ENCODE measurements around the gene BAZ1B.
"Not testable (repeated sequence)": the region's sequence is repeated elsewhere in the genome, so short reads cannot be mapped to it uniquely, and the experiment has no call there.

BAZ1B gene, protein sequence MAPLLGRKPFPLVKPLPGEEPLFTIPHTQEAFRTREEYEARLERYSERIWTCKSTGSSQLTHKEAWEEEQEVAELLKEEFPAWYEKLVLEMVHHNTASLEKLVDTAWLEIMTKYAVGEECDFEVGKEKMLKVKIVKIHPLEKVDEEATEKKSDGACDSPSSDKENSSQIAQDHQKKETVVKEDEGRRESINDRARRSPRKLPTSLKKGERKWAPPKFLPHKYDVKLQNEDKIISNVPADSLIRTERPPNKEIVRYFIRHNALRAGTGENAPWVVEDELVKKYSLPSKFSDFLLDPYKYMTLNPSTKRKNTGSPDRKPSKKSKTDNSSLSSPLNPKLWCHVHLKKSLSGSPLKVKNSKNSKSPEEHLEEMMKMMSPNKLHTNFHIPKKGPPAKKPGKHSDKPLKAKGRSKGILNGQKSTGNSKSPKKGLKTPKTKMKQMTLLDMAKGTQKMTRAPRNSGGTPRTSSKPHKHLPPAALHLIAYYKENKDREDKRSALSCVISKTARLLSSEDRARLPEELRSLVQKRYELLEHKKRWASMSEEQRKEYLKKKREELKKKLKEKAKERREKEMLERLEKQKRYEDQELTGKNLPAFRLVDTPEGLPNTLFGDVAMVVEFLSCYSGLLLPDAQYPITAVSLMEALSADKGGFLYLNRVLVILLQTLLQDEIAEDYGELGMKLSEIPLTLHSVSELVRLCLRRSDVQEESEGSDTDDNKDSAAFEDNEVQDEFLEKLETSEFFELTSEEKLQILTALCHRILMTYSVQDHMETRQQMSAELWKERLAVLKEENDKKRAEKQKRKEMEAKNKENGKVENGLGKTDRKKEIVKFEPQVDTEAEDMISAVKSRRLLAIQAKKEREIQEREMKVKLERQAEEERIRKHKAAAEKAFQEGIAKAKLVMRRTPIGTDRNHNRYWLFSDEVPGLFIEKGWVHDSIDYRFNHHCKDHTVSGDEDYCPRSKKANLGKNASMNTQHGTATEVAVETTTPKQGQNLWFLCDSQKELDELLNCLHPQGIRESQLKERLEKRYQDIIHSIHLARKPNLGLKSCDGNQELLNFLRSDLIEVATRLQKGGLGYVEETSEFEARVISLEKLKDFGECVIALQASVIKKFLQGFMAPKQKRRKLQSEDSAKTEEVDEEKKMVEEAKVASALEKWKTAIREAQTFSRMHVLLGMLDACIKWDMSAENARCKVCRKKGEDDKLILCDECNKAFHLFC (N-terminal part only)
- 263 to 326 (median 310) reads per million in 4 experiments for total RNA-seq

DNA sequence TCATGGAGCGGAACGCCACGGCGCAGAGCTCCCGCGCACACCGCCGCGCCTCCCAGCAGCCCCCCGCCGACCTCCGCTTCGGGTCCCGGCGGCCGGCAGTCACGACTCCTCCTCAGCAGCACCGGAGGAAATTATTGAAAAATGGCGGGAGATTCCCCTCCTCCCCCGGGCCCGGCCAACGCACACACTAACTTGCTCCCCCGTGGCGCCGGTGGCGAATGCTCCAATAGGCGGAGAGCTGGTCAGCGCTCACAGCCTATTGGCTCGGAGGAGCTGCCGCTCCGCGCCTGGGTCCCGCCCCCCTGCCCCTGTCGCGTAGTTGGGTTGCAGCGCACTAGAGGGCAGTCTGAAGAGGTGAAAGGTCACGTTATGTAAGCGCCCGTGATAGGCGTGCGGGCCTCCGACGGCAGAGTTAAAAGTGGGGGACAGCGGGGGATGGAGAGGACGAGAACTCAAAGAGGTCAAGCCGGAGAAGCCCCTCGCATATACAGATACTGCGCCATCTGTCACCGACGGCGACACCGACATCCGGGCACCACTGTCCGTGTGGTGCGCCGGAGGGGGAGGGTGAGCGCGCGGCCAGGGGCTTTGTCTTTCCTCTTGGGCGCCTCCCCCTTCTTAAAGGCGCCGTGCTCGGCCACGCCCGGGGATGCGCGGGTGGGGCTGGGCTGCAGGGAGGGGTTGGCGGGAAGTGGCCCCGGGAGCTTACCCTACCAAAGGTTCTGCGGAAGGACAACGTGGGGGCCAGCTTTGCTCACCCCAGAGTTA lies at the start of gene BAZ1B:
Gene BAZ1B, minus strand, starts transcription at position 189 of the 768 bp plus-strand sequence. CDS start 360 bp downstream, outside the sequence.
- peak; percentile 93 for DNase-seq

DNA sequence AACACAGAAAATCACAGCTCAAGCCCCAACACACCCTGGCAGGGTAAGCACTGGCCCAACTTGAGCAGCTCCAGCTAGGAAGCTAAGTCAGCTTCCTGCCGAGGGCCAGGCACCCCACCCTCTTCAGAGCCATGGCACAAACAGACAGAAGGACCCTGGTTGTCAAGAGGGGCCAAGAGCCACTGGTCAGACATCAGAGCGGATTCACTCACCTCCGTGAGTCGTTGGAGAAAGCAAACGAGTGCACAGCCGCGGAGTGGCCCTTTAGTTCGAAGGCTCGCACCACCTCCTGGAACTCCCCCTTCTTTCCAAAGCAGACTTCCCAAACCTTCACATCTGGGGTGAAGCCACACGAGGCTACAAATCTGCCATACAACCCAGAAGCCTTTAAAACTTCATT lies 48.9 kb upstream of the BAZ1B start:
- DNase-seq = no peak

DNA sequence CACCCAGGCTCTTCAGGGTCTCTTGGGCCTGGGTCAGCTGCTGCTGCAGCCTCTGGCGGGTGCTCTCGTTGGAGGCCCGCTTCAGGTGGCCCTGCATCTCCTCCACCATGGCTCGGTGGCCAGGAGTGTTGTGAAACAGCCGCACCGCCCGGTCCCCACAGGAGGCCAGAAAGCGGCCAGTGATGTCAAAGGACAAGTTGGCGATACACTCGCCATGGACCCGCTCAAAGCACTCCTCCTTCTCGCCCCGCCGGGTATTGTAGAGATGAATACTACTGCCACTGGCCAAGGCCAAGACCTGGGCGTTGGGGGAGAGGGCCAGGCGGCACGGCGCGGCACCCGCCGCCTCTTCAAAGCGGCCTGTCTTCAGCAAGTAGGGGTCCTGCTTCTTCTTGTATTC lies 48.4 kb upstream of the BAZ1B start:
- no peak for DNase-seq

DNA sequence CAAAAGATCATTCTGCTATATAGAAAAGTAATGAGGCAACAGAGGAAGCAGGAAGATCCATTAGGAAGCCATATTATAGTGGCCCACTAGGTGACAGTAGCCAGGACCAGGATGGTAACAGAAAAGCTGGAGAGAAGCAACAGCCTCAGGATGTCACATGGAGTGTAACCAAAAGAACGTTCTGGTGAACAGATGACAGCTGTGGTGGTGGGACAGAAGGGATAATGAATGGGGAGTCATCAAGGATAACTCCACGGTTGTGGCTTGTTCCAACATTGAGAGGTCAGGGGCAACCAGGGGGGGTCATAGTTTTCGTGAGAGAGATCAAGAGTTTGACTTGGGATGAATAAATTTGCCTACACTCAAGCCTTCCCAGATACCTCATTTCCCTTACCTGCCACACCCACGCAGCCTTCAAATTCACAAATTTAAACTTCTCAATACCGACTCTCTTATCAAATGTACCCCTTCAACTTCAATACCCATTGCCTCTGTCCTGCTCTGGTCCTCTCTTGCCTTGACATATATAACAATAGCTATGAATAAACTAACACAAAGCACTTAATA lies 47.0 kb upstream of the BAZ1B start:
- DNase-seq = no peak

DNA sequence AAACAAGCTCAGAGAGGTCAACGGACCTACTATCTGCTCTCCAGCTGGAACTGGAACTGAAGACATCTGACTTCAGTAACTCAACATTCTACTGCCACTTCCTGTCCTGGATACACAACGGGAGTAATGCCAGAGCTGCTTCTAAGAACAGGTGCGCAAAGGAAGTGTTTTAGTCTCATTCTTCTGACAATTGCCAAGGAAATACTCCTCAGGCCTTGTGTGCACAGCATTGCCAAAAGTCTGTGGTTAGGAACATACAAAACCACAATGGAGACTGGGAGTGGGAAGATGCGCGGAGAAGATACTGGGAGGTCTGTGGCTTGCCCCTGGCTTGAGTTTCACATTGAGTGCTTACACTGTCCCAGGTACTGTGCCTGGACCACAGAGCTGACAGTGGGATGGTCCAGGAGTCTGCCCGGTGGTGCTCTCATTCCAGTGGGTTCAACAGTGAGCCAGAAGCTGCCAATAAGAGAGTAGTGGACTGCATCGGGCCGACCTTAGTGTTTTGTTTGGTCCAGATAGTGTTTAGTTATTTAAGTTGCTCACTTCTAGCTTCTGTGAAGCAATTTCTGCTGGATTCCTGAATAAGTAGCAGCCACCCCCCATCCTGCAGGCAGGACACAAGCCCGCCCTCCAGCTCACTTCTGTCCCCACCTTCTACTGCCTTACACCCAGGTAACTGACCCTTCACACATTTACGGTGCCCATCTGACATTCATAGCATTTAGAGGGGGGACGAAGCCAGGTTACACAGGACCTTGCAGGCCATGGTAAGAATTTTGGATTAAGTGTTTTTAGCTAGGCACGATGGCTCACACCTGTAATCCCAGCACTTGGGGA lies 46.0 kb upstream of the BAZ1B start:
- DNase-seq = no peak

DNA sequence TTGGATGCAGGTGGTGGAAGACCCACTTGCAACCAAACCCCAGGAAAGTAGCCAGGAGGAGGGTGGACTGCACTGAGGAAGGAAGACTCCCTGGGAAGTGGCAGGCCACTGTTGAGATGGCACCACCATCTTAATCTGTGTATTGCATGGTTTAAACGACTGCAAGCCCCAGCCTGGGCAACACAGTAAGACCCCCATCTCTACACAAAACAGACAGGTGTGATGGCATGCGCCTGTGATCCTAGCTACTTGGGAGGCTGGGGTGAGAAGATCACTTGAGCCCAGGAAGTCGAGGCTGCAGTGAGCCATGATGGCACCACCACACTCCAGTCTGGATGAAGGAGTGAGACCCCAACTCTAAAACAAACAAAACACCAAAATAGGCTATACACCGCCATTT lies 45.0 kb upstream of the BAZ1B start:
- DNase-seq = no peak

DNA sequence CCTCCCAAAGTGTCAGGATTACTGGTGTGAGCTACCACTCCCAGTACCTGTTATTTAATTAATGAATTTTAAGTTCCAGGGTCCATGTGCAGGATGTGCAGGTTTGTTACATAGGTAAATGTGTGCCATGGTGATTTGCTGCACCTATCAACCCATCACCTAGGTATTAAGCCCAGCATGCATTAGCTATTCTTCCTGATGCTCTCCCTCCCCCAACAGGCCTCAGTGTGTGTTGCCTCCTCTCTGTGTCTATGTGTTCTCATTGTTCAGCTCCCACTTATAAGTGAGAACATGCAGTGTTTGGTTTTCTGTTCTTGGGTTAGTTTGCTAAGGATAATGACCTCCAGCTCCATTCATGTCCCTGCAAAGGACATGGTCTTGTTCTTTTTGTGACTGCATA lies 44.3 kb upstream of the BAZ1B start:
- DNase-seq = not testable (repeated sequence)

DNA sequence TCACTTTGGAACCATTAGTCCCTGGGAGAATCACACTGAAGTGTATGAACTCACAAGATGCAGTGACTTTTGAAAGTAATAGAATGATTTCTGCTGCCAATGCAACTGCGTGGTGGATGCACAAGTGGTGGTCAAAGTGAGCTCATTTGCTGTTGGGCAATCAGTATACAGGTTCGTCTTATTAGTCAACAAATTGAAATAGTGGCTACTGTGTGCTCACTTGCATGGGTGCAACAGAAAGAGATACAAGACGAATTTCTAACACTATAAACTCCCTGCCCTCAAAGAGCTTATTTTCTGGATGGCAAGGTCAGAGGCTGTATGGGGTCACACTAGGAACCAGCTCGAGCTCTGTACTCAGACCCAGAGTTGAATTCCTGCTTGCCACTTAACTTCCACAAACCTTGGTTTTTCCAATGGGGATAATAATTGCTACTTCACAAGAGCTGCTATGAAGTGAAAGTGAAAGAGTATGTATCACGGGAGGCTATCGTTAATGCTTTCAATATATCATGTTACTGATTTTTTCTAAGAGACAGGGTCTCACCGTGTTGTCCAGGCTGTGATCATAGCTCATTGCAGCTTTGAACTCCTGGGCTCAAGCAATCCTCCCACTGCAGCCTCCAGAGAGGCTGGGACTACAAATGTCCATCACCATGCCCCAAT lies 43.7 kb upstream of the BAZ1B start:
- DNase-seq = no peak

DNA sequence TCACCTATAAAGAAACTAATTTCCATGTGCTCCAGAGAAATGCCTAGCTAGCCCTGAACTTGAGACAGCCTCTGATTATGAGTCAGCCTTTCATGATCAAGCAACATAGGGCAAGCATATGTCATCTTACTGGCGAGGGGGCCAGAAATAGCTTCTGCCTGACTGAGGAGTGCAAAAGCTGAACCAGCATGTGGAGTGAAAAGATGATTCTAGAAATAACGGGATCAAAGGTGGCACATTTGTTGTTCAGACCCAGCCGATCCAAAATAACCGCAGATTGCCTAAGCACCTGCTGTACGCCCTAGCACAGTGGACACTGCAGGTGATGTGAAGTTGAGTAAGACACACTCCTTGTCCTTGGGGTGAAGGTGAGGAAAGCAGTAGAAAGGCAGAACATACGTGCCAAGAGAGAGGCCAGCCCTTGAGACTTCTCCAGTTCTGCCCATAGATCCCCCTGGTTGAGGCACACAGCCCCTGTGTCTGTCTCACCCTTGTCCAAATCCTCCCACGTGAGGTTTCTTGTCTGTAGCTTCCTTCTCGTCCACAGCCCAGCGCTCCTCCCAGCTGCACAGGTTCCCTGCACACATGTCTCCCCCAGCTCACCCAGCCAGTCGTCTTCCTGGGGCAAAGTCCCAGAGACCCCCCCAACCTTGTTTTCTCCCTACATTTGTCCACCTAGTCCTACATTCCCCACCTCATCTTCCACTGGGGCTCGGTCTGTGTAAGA lies 38.2 kb upstream of the BAZ1B start:
- DNase-seq = no peak

DNA sequence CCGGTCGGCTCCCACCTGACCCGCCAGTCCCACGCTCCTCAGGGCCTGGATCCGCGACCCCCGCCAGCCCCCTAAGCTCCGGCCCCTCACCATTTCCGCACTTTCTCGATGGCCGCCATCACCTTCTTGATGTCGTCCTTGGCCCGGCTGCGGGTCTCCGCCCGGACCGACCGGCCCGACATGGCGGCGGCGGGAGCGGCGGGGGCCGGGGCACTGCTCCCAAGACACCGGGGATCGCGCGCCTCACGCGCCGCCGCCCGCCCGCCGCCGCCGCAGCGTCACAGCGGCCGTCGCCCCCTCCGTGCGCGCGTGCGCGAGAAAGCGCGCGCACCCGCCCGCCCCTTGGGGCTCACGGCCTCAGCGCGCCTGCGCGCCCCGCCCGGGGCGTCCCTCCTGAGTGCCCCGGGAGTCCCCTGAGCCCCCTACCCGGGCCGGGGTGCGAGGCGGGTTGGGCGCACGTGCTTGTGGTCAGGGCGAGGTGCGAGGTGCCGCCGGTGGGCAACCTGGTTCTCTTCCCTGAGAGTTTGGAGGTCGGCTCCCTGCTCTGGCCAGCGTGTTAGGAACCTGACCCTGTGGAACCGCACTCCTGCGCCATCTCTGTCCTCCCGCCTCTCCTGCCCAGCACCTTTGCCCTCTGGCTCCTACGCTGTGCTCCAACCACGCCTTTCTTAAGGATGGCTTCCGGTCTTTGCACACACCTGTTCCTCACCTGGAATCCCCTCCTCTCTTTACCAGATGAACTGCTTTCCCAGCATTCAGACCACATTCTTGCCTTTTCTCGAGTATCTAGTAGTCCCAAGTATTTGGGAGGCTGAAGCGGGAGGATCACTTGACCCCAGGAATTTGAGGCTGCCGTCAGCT lies 35.5 kb upstream of the BAZ1B start, which contains the start of gene BCL7B:
Gene BCL7B, minus strand, starts transcription at position 294 of the 861 bp plus-strand sequence. Its CDS starts 112 bp downstream, at position 182.
- peak; percentile 72 for DNase-seq

DNA sequence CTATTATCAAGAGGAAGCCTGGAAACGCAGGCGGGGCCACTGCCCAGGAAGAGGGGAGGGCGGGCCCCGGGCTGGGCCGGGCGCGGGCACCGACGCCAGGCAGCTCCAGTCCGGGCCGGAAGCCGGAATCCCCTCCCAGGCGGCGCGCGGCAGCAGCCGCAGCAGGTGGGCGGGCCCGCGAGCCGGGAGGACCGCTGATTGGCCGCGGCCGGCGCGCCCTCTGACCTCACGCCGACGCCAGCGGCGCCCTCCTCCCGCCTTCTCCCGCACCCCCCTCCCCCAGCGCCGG lies 35.0 kb upstream of the BAZ1B start:
- peak; percentile 79 for DNase-seq

DNA sequence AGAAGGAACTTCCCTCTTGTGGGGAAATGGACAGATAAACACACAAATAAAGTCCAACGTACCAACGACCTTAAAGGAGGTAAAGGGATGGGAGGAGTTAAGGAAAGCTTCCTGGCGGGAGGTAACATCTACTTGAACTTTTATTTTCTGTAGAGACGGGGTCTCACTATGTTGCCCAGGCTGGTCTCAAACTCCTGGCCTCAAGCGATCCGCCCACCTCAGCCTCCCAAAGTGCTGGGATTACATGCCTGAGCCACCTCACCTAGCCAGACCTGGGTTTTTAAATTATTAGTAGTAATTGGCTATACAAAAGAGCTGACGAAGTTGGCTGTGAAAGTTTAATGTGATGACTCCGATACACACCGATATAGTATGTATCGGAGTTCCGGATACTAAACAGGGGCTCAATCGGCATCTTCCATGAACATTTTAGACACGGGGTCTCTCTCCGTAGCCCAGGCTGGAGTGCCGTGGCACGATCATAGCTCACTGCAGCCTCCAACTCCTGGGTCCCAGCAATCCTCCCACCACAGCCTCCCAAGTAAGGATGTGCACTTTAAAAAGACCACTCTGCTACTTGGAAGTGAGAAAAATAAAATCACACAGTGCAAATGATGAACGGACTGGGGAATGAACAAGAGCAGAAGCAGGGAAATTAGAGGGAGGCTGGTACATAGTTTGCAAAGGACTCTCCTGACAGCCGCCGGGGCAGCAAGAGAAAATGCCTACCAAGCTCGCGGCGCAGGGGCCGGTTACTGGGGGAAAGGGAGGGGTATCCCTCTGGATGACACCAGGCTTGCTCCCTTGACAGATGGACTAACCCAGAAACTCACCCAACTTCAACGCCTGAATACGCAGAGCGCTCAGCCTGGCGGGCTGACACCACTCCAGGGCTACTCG lies 34.4 kb upstream of the BAZ1B start:
- no peak for DNase-seq

DNA sequence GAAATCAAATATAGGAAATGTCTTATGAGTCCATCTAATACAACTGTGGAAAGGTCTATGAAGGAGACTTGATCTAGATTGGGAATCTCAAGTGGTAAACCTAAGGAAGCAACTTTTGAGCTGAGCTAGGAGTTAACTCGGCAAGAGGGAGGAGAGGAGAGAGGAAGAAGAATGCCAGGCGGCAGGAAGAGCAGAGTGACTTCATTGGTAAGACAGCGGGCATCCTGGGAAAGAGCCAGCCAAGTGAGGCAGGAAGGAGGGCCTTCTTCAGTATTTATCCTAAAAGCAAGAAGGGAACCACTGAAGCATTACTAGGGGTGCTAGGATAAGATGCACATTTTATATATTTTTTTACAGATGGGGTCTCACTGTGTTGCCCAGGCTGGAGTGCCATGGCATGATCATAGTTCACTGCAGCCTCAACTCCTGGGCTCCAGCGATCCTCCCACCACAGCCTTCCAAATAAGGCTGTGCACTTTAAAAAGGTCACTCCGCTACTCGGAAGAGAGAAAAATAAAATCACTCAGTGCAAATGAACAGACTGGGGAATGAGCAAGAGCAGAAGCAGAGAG lies 33.4 kb upstream of the BAZ1B start:
- DNase-seq = no peak

DNA sequence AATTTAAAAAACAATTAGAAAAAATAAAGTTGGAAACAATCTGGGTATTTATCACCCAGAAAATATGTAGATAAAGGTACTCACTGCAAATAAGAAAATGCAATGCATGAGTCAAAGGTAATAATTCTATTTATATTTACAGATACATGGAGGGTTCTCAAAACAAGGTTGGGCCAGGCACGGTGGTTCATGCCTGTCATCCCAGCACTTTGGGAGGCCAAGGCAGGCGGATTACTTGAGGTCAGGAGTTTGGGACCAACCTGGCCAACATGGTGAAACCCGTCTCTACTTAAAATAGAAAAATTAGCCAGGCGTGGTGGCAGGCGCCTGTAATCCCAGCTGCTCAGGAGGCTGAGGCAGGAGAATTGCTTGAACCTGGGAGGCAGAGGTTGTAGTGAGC lies 28.0 kb upstream of the BAZ1B start:
- not testable (repeated sequence) for DNase-seq

DNA sequence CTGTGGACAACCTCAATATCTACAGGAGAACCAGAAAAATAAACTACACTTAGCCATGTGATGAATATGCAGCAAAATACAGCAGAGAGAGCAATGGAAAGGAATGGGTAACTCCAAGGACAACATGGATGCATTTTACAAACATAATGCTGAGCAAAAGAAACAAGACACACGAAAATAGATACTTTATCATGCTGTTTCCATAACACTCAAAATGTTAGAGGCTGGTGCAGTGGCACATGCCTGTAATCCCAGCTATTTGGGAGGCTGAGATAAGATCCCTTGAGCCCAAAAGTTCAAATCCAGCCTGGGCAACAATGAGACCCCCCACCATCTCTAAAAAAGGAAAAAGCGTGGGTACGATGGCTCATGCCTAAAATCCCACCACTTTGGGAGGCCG lies 27.1 kb upstream of the BAZ1B start:
- no peak for DNase-seq

DNA sequence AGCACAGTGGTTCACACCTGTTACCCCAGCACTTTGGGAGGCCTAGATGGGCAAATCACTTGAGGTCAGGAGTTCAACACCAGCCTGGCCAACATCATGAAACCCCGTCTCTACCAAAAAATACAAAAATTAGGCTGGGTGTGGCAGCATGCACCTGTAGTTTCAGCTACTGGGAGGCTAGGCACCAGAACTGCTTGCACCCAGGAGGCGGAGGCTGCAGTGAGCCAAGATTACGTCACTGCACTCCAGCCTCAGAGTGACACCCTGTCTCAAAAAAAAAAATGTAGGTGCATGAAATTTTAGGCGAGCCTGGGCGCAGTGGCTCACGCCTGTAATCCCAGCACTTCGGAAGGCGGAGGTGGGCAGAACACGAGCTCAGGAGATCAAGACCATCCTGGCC lies 25.7 kb upstream of the BAZ1B start:
- no peak for DNase-seq

DNA sequence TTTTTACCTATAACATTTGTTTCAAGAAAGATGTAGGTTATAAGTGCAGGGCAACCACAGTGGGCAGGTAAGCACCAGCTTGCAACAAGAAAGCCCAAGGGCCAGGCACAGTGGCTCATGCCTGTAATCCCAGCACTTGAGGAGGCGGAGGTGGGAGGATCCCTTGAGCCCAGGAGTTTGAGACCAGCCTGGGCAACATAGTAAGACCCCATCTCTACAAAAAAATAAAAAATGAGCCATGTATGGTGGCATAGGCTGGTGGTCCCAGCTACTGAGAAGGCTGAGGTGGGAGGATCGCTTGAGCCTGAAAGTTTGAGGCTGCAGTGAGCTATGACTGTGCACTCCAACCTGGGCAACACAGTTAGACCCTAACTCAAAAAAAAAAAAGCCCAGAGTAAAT lies 22.6 kb upstream of the BAZ1B start:
- DNase-seq = no peak
